ENCODE data around the gene SLC49A4. TPM values are rescaled to one million over a fixed set of nuclear protein-coding genes. Genes with fewer than 3 reads are reported as not detected.

The SLC49A4 gene
- total RNA-seq, 2 experiments from 2014 or later, result 1.9 TPM

DNA sequence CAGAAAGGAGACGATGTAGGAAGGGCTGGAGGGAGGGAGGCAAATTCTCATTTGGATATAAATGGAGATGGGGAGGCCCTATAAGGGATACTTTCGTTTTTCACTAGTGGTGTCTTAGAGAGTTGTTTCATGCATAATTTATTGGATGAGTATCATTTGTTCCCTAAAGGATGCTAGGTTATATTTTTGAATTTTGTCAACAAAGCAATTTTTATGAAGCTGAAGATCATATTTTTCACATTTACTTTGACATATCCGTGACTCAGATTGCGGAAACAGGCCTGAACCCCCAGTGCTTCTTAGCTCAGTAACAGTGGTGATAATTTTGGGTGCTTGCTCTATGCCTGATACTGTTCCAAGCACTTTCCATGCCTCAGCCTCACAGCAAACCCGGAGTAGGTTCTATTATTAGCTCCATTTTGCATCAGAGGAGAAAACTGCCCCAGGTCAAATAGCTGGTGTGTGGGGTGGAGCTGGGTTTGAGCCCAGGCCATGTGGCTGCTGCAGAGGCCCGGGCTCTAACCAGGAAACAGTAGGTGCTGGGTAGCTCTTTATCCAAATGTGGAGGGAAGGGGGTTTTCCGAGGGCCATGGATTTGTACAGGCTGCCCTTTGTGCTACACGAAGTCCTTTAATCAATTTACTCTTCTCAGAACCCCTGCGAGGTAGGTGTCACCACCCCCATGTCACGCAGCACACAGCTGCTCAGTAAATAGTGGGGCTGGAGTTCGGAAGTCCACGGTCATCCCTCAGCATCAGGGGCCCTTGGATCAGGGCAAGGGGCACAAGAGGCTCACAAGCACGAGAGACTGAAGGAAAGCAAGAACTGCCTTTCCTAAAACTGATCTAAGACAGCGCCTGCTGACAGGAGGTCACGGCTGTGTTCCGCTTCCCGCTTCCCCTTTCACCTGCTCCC, 99.1 kb downstream of the SLC49A4 start:
- CTCF ChIA-PET, result interaction anchor here (0.9 kb wide), 1 partner anchor 11 kb away, joined by 3 read pairs; no protein-coding TSS in a partner anchor
- POLR2A ChIA-PET, result no interaction called here

DNA sequence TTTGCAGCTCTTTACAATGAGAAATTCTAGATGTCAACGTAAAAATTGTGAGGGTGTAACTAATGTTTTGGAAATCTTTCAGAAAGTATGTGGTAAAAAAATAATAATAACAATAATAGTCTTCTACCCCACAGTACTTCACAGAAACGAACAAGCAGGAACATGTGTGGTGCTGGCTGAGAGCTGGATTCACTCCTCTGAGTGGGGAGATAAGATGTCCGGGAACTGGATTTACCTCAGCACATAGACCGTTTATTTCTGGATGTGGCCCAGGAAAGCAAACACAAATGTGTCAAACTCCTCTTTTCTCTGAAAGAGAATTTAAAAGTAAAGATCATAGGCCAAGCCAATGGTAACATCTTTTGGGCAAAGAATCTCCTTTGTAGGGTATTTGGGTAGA, 103.4 kb downstream of the SLC49A4 start:
- CTCF ChIA-PET, result no interaction called here
- POLR2A ChIA-PET, result no interaction called here

- CTCF ChIA-PET, result no interaction called here
- POLR2A ChIA-PET, result no interaction called here
Observed at GRCh38 chr3:122902326-122902725, 107.5 kb downstream of the SLC49A4 start.

DNA sequence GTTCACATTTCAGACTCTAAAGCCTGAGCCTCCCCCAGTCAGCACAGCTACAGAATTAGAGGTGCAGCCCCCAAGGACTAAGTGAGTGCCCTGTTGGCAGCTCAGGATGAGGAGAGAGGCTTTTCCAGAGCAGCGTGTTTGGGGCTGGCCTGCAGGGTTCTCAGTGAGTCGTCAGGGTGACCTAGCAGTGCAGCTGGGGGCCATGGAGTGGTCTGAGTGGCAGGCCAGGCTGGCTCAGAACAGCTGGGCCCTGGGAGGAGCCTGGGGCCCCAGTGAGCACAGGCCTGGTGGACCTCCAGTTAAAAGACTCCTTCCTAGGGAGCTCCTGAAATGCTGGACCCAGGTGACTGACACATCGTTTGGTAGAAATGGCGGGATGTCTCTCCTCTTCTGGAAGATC, 108.3 kb downstream of the SLC49A4 start:
- POLR2A ChIA-PET, result no interaction called here
- CTCF ChIA-PET, result interaction anchor here (1.0 kb wide), 1 partner anchor 148 kb away, joined by 4 read pairs; no protein-coding TSS in a partner anchor

- POLR2A ChIA-PET, result no interaction called here
- CTCF ChIA-PET, result no interaction called here
Observed at GRCh38 chr3:122907471-122907870, 112.6 kb downstream of the SLC49A4 start.

GRCh38 chr3:122908251-122908650, 113.4 kb downstream of the SLC49A4 start:
- ChIA-PET POLR2A (no interaction called here), CTCF (no interaction called here)

GRCh38 chr3:122911901-122912300, 117.0 kb downstream of the SLC49A4 start:
- CTCF ChIA-PET, result no interaction called here
- POLR2A ChIA-PET, result no interaction called here

GRCh38 chr3:122912772-122913538, 118.1 kb downstream of the SLC49A4 start:
- POLR2A ChIA-PET, result no interaction called here

DNA sequence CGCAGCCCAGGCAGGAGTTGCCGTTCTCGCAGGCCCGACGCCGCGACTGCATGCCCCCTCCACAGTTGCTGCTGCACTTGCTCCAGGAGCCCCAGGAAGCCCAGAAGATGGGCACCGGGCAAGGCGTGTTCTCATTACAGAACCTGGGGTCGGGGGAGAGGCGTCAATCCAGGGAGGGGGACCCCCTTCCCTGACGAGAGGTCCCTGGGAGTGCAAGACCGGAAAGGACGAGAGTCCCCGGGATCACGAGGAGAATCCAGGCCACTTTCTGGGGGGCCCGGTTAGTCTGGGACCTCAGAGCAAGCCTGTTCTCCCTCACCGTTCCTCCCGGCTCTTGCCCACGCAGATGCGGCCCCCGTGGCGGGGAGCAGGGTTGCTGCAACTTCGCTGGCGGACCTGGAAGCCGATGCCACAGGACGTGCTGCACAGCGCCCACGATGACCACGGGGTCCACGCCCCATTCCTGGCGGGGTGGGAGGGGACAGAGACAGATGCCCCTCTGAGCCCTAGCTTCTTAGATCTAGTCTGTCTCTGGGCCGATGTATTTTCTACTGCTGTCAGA, 118.8 kb downstream of the SLC49A4 start:
- POLR2A ChIA-PET, result no interaction called here
- CTCF ChIA-PET, result no interaction called here

More at GRCh38 chr3:122912772-122913538, 118.1 kb downstream of the SLC49A4 start:
- CTCF ChIA-PET, result no interaction called here

GRCh38 chr3:122915300-122916055, 120.6 kb downstream of the SLC49A4 start:
- POLR2A ChIA-PET, result no interaction called here
- CTCF ChIA-PET, result no interaction called here

GRCh38 chr3:122916084-122916483, 121.2 kb downstream of the SLC49A4 start:
- CTCF ChIA-PET, result no interaction called here

DNA sequence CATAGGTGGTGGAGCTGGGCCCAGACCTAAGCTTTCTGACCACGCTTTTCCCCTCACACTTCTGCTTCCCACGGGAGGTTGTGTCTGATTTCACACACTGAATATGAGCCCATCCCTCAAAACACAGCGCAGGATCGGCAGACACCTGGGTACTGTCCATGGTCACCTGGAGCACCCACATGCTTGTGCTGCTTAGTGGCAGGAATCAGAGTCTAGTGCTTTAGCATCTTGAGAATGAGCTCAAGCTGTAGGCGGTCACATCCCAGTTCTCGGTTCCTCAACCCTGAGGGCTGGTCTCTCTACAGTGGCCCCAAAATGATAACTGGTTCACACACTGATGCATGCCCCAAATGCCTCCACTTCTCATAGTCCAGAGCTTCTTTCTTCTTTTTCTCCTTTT, 121.7 kb downstream of the SLC49A4 start:
- ChIA-PET POLR2A (interaction anchor here (0.6 kb wide), 1 partner anchor 599 kb away, joined by 3 read pairs; no protein-coding TSS in a partner anchor), CTCF (no interaction called here)

More at GRCh38 chr3:122916084-122916483, 121.2 kb downstream of the SLC49A4 start:
- POLR2A ChIA-PET, result no interaction called here

GRCh38 chr3:122917412-122917811, 122.5 kb downstream of the SLC49A4 start:
- ChIA-PET CTCF (no interaction called here), POLR2A (no interaction called here)

GRCh38 chr3:122918576-122919290, 123.9 kb downstream of the SLC49A4 start:
- ChIA-PET CTCF (no interaction called here), POLR2A (no interaction called here)

DNA sequence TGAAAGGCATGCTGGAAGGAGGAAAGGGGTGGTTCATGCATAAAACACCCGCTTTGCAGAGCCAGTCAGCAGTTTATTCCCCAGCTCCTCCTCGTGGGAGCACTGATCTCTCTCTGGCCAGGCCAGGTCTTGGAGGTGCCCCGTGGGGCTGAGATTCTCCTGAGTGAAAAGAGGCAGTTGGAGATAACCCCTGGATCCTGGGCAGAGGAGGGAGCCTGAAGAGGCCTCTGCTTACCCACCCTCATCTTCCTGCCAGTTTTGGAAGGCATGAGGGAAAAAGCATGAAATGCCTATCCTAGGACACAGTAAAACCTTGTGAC, 124.4 kb downstream of the SLC49A4 start:
- POLR2A ChIA-PET, result no interaction called here

DNA sequence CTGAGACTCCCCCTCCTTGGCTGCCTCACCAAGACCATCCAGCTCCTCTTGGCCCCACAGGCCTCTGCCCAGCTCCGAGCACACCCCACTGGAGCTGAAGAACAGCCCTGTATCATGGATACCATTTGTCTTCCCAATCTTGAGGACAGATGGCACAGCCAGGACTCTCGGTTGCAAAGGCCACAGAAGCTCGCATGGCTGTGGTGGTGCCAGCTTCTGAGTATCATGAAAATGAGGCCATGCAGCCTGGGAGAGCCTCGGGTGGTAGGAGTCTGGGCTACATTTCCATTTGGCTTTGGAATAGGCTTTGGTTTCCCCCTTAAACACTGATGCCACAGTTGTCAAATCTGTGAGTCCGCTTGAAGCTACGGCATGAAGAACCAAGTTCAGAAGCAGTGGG, 126.1 kb downstream of the SLC49A4 start:
- POLR2A ChIA-PET, result no interaction called here
- CTCF ChIA-PET, result interaction anchor here (1.3 kb wide), 1 partner anchor 106 kb away, joined by 3 read pairs; the partner anchor contains the start of gene SEMA5B

More for the DNA sequence above, 124.4 kb downstream of the SLC49A4 start:
- CTCF ChIA-PET, result interaction anchor here (0.6 kb wide), 1 partner anchor 240 kb away, joined by 3 read pairs; no protein-coding TSS in a partner anchor

DNA sequence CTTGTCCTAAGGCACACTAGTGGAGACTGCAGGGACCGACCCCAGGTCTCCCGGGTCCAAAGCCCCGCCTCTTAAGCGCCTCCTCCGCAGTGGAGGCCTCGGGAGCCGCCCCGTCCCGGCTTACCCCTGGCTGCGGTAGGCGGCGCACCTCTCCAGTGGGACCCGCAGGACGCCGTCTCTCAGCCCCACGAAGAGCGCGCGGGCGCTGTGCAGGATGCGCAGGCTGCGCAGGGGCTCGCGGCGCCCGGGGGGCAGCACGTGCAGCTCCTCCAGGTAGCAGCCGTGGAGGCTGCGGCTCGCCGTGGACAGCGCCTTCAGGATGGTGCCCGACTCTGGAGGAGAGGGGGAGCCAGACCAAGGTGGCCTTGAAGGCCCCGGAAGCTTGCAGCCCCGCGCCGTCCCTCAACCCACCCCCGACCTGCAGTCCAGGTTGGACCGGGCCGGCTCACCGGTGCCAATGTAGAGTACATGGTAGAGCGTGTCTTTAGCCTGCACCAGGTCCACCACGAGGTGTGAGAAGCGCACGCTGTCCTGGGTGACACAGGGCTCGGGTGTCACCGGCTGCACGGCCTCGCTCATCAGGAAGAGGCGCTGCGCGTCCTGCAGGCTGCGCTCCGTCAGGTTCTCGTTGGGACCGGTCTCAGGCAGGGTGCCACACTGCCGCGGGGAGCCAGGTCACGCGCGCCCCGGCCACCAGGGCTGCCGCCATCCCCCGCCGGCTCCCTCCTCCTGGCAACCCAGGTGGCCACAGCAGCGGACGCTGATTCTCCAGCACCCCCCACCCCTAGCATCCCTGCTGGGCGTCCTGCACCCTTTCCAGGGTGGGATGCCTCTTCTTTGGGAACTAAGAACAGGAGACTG, 127.2 kb downstream of the SLC49A4 start:
- ChIA-PET POLR2A (no interaction called here), CTCF (interaction anchor here (0.7 to 1.4 kb wide), 4 partner anchors 17 to 105 kb away, joined by 3 to 4 read pairs (median 3); partner anchors contain the start of gene SEMA5B)

GRCh38 chr3:122923611-122924010, 128.7 kb downstream of the SLC49A4 start:
- CTCF ChIA-PET, result interaction anchor here (1.4 kb wide), 1 partner anchor 102 kb away, joined by 4 read pairs; no protein-coding TSS in a partner anchor
- POLR2A ChIA-PET, result no interaction called here

Measured in activated CD8-positive, alpha-beta memory T cell treated with anti-CD3 and anti-CD28 coated beads for 36 hours (primary cell).